Tibial nerve (tissue), 4 donors: ENCODE data around the gene GNS.

Experiments
- CTCF ChIP-seq, 5 experiments: fragments of 200-600 bp in 3 of 5; fragments of 450-650 bp in 2 of 5; sonication (generic) in 3 of 5; IDR thresholded peaks; one replicate each; pipeline ENCODE4 v1.5.1; 2016 to 2019; ENCODE audit warnings: antibody characterized with exemption in 5 of 5, mild to moderate bottlenecking in 3 of 5, moderate library complexity in 2 of 5
- EP300 ChIP-seq, 2 donors: sonication (generic); formaldehyde crosslinking; IDR thresholded peaks; one replicate each; pipeline ENCODE4 v1.6.1; 2017; ENCODE audit warnings: antibody characterized with exemption in 2 of 2, mild to moderate bottlenecking in 1 of 2

- no peak for TF ChIP-seq CTCF (IDR thresholded peaks at IDR 0.05)
- no peak for TF ChIP-seq EP300 (IDR thresholded peaks at IDR 0.05)
Observed at GRCh38 chr12:64723630-64724029, 35.6 kb downstream of the GNS start.
